ENCODE measurements around the gene MDFIC2. TPM values are rescaled to one million over a fixed set of nuclear protein-coding genes. Genes with fewer than 3 reads are reported as not detected.
"Not testable (repeated sequence)": the region's sequence is repeated elsewhere in the genome, so short reads cannot be mapped to it uniquely, and the experiment has no call there.

The MDFIC2 gene
- not detected for polyA plus RNA-seq (2013, experiment 1 of 2)
- not detected for polyA plus RNA-seq (2013, experiment 2 of 2)

DNA sequence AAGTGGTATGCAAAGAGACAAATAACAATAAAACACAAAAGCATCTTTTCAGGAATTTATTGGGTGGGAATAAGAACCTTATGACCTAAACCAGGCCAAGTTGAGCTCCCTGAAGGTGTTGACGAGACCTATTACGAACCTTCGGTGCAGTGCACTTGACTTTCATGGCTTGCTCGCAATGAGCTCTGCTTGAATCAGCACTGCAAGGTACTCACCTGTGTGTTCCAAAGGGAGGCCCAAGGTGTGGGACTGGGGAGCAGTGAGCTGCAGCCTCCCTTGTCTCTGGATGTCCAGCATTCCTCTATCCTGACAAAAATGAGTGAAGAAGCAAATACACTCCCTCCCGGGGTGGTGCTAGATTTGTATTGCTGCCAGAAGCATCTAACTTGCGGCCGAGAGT, at the start of gene MDFIC2:
MDFIC2 (minus strand) TSS at position 303 of the 400 bp plus-strand sequence. CDS start 665 bp downstream, outside the sequence.
- 90% methylated on average over 4 of the region's 7 CpGs for WGBS
- H3K4me3 ChIP-seq (ENCODE audit: low read length), result no peak within 1 kb of the TSS
- no peak within 1 kb of the TSS for H3K9ac ChIP-seq (ENCODE audit: low read depth, low read length)
- no peaks in the 10 kb centered on the region for H3K36me3 ChIP-seq (ENCODE audit: insufficient read depth, low read length)
- H3K4me1 ChIP-seq (ENCODE audit: insufficient read depth, low read length), result peaks cover 4% of the 10 kb centered on the region; the same call in 1 of the 2 replicates
- H3K27ac ChIP-seq (ENCODE audit: low read depth, low read length), result no peak within 1 kb of the TSS
- H3K27me3 ChIP-seq (ENCODE audit: insufficient read depth, low read length), result no peaks in the 10 kb centered on the region
- no peaks in the 10 kb centered on the region for H3K9me3 ChIP-seq (ENCODE audit: insufficient read depth, low read depth, low read length)

DNA sequence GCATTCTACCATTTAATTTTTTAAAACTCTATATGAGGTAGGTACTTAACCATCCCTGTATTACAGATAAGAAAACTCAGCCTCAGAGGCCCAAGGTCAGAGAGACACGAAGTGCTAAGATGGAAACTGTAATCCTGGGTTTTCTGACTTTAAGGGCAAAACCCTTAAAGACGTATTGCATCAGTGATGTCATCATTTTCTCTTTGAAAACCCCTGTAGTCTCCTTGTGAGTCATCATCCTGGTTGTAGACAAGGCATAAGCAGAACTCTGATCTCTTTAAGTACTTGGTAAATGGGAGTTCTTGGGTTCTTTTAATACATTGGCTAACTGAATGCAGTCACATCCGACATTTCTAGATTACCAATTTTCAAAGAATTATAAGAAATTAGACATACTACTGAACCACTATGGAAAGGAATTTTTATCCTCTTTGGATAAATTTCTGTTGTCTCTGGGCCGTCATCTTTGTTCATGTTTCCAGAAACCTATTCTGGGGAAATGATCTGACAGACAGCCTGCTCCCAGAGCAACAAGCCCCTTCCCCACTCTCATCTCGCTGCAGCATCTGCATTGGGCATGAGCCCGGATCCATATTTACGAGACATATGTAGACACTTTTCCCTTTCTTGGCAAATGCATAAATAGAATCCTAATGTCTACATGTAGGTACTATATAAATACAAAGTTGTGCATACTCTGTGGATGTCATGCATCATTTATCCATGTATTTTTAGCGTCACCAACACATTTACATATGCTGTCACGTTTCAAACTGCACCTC, 48.7 kb upstream of the MDFIC2 start:
- no peaks in the 10 kb centered on the region for H3K36me3 ChIP-seq (ENCODE audit: insufficient read depth, low read length)
- H3K4me1 ChIP-seq (ENCODE audit: insufficient read depth, low read length), result no peaks in the 10 kb centered on the region
- H3K27me3 ChIP-seq (ENCODE audit: insufficient read depth, low read length), result no peaks in the 10 kb centered on the region
- 89% methylated on average over 8 of the region's 9 CpGs for WGBS
- no peak overlapping the region for H3K4me3 ChIP-seq (ENCODE audit: low read length)
- no peak overlapping the region for H3K9ac ChIP-seq (ENCODE audit: low read depth, low read length)
- H3K9me3 ChIP-seq (ENCODE audit: insufficient read depth, low read depth, low read length), result no peaks in the 10 kb centered on the region
- no peak overlapping the region for H3K27ac ChIP-seq (ENCODE audit: low read depth, low read length)

DNA sequence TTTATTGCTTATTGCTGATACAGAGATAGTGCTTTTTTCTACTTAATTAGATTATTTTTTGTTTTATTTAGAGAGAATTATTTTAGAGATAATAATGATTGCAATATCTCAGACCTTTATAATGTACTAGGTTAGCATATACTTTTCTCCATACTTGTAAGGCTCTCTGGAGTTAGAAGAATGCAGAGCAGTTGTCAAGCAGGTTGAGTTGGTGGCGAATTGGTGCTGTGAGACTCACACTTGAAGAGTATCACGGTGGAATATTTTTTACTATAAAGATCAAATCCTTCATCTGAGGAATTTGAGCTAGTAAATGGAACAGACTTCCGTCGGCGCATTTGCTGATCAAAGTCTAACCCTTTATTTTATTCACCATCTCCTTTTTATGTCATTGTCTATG, 47.3 kb upstream of the MDFIC2 start:
- WGBS, result 100% methylated on average over 4 of the region's 5 CpGs
- H3K27ac ChIP-seq (ENCODE audit: low read depth, low read length), result no peak overlapping the region
- H3K4me3 ChIP-seq (ENCODE audit: low read length), result no peak overlapping the region
- no peaks in the 10 kb centered on the region for H3K9me3 ChIP-seq (ENCODE audit: insufficient read depth, low read depth, low read length)
- no peaks in the 10 kb centered on the region for H3K4me1 ChIP-seq (ENCODE audit: insufficient read depth, low read length)
- no peaks in the 10 kb centered on the region for H3K36me3 ChIP-seq (ENCODE audit: insufficient read depth, low read length)
- H3K9ac ChIP-seq (ENCODE audit: low read depth, low read length), result no peak overlapping the region
- no peaks in the 10 kb centered on the region for H3K27me3 ChIP-seq (ENCODE audit: insufficient read depth, low read length)

DNA sequence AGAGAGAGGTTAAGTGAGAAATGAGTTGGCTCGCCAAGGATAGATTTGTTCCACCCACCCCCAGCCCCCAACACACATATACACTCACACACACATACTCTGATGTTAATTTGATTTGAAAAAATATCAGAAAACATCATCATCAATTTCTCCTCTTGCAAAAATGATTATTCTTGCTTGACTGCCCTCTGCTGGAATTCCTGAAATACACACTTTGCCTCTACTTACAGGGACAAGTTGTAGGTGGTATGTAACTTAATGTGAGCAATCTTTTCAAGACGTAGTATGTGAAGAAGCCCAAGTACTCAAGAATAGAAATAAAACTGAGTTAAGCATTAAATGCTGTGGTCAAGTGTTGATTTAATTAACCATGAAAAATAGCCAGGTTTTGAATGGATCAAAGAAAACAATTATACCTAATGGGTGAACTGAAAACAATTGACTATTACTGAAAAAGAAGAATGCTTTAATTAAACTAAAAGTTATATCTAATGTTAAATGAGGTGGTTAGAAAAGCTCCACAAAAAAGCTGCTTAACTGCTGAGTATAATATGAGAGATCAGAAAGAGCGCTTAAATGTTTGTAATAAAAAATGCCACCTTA, 46.6 kb upstream of the MDFIC2 start:
- Histone ChIP-seq H3K27ac (ENCODE audit: low read depth, low read length) (no peak overlapping the region), H3K4me3 (ENCODE audit: low read length) (no peak overlapping the region), H3K9me3 (ENCODE audit: insufficient read depth, low read depth, low read length) (no peaks in the 10 kb centered on the region), H3K27me3 (ENCODE audit: insufficient read depth, low read length) (no peaks in the 10 kb centered on the region), H3K9ac (ENCODE audit: low read depth, low read length) (no peak overlapping the region), H3K4me1 (ENCODE audit: insufficient read depth, low read length) (no peaks in the 10 kb centered on the region), H3K36me3 (ENCODE audit: insufficient read depth, low read length) (no peaks in the 10 kb centered on the region)
- 92% methylated on average over 2 of the region's 3 CpGs for WGBS

DNA sequence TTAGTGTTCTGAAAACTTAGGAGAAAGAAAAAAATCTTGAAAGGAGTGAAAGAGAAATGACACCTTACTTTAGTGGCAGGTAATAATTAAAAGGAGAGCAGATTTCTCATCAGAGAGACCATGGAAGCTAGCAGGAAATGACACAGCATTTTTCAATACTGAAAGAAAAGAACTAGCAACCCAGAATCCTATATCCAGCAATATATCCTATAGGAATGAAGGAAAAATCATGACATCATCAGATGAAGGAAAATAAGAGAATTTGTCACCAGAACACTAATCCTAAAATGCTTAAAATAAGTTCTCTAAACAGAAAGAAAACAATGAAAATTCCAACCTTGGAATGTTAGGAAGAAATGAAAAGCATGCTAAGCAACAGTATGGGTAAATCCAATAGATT, 39.8 kb upstream of the MDFIC2 start:
- no peak overlapping the region for H3K4me3 ChIP-seq (ENCODE audit: low read length)
- no peaks in the 10 kb centered on the region for H3K27me3 ChIP-seq (ENCODE audit: insufficient read depth, low read length)
- H3K9me3 ChIP-seq (ENCODE audit: insufficient read depth, low read depth, low read length), result peaks cover 13% of the 10 kb centered on the region; the same call in 1 of the 2 replicates
- no peaks in the 10 kb centered on the region for H3K36me3 ChIP-seq (ENCODE audit: insufficient read depth, low read length)
- H3K9ac ChIP-seq (ENCODE audit: low read depth, low read length), result no peak overlapping the region
- no peak overlapping the region for H3K27ac ChIP-seq (ENCODE audit: low read depth, low read length)
- H3K4me1 ChIP-seq (ENCODE audit: insufficient read depth, low read length), result no peaks in the 10 kb centered on the region

DNA sequence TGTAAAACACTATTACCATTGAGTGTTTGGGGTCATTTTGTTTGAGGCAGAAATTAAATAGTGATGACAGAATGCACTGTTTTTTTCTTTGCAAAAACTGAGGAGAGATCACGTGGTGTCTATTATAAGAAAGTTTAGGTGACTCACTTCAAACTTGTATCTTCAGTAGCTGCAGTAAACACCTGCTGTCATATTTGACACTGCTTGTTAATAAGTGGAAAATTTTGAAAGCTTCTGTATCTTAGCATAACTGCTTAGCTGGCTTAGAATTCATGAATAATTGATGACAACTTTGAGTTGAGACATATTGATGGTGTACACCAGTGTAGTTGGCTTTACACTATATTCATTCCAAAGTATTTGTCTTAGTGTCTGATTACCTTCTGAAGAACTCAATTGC, 29.7 kb upstream of the MDFIC2 start:
- no peaks in the 10 kb centered on the region for H3K36me3 ChIP-seq (ENCODE audit: insufficient read depth, low read length)
- no peak overlapping the region for H3K4me3 ChIP-seq (ENCODE audit: low read length)
- WGBS, result 88% methylated on average over 1 of the region's 1 CpG
- H3K27ac ChIP-seq (ENCODE audit: low read depth, low read length), result no peak overlapping the region
- H3K9me3 ChIP-seq (ENCODE audit: insufficient read depth, low read depth, low read length), result no peaks in the 10 kb centered on the region
- no peaks in the 10 kb centered on the region for H3K27me3 ChIP-seq (ENCODE audit: insufficient read depth, low read length)
- H3K4me1 ChIP-seq (ENCODE audit: insufficient read depth, low read length), result no peaks in the 10 kb centered on the region
- H3K9ac ChIP-seq (ENCODE audit: low read depth, low read length), result no peak overlapping the region

DNA sequence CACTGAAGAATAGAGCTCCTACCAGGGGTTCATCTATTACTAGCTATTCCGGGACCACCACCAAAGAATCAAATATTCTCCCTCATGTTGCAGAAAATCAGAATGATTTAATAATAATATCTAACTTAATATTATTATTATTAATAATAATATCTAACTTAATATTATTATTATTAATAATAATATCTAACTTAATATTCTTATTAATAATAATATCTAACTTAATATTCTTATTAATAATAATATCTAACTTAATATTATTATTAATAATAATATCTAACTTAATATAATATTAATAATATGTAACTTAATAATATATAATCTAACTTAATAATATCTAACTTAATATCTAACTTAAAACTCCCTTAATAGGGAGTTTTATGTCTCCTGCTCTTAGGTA, 24.4 kb upstream of the MDFIC2 start:
- H3K27me3 ChIP-seq (ENCODE audit: insufficient read depth, low read length); H3K27ac ChIP-seq (ENCODE audit: low read depth, low read length); H3K4me3 ChIP-seq (ENCODE audit: low read length); H3K9me3 ChIP-seq (ENCODE audit: insufficient read depth, low read depth, low read length); H3K36me3 ChIP-seq (ENCODE audit: insufficient read depth, low read length); H3K4me1 ChIP-seq (ENCODE audit: insufficient read depth, low read length); H3K9ac ChIP-seq (ENCODE audit: low read depth, low read length): not testable (repeated sequence)
- WGBS, result no CpG with 5 or more reads among the region's 1 CpG

DNA sequence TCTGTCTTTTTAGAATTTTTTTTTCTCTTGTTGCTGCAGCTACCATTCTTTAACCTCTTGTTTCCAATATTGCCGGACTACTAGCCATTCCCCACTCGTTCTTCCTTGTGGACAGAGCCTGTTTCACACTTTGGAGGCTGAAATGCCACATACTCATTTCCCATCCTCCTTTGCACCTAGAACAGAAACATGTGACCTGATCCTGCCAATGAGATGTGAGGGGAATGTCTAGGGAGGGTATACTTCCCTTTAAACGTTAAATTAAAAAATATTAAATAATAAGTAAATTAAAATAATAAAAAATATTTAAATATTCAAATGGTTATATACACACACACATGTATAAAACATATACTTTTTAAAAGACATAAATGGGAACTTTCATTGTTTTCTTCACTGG, 20.6 kb upstream of the MDFIC2 start:
- H3K9ac ChIP-seq (ENCODE audit: low read depth, low read length), result no peak overlapping the region
- 96% methylated on average over 2 of the region's 3 CpGs for WGBS
- no peak overlapping the region for H3K4me3 ChIP-seq (ENCODE audit: low read length)
- H3K27me3 ChIP-seq (ENCODE audit: insufficient read depth, low read length), result no peaks in the 10 kb centered on the region
- no peaks in the 10 kb centered on the region for H3K4me1 ChIP-seq (ENCODE audit: insufficient read depth, low read length)
- no peaks in the 10 kb centered on the region for H3K36me3 ChIP-seq (ENCODE audit: insufficient read depth, low read length)
- no peak overlapping the region for H3K27ac ChIP-seq (ENCODE audit: low read depth, low read length)
- H3K9me3 ChIP-seq (ENCODE audit: insufficient read depth, low read depth, low read length), result no peaks in the 10 kb centered on the region

DNA sequence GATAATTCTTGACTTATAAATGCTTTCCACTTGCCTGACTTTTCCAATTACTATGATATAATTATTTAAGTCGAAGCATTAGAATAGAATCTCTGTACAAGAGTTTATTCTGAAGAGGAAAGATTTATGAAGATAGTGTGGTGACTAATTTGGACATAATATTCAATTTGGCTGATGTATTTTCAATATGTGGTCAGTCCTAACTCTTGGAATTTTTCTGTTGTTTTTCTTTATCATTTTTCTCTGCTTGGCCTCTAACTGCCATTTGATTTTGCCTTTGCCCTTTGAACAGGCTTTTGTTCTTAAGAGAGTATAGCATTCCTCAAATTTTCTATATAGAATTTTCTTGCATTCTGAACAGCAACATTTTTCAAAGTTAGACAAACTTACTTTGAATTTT, 2.6 kb upstream of the MDFIC2 start:
- WGBS, result 77% methylated on average over 1 of the region's 1 CpG
- H3K4me1 ChIP-seq (ENCODE audit: insufficient read depth, low read length), result peaks cover 4% of the 10 kb centered on the region; the same call in 1 of the 2 replicates
- H3K36me3 ChIP-seq (ENCODE audit: insufficient read depth, low read length), result no peaks in the 10 kb centered on the region
- no peak overlapping the region for H3K27ac ChIP-seq (ENCODE audit: low read depth, low read length)
- H3K27me3 ChIP-seq (ENCODE audit: insufficient read depth, low read length), result no peaks in the 10 kb centered on the region
- no peak overlapping the region for H3K4me3 ChIP-seq (ENCODE audit: low read length)
- no peaks in the 10 kb centered on the region for H3K9me3 ChIP-seq (ENCODE audit: insufficient read depth, low read depth, low read length)
- H3K9ac ChIP-seq (ENCODE audit: low read depth, low read length), result no peak overlapping the region

DNA sequence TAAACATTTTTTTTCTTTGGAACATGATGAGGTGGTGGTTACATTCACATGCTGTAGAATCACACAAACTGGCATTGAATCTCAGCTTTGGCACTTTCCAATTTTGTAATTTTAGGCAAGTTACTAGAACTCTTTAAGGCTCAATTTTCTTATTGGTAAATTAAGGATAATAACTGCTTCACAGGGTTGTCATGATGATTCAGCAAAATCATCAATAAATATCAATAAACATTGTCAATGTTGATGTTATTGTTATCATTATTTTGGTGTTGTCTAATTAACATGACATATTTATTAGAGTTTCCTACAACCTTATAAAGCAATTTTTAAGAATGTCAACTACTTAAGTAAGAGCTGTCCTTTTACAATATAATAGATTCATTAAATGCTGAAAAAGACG, 1.6 kb downstream of the MDFIC2 start:
- H3K9me3 ChIP-seq (ENCODE audit: insufficient read depth, low read depth, low read length), result no peaks in the 10 kb centered on the region
- H3K9ac ChIP-seq (ENCODE audit: low read depth, low read length), result no peak overlapping the region
- peaks cover 4% of the 10 kb centered on the region; the same call in 1 of the 2 replicates for H3K4me1 ChIP-seq (ENCODE audit: insufficient read depth, low read length)
- whole genome bisulfite sequencing, result no CpG with 5 or more reads among the region's 1 CpG
- no peaks in the 10 kb centered on the region for H3K36me3 ChIP-seq (ENCODE audit: insufficient read depth, low read length)
- H3K4me3 ChIP-seq (ENCODE audit: low read length), result no peak overlapping the region
- H3K27ac ChIP-seq (ENCODE audit: low read depth, low read length), result no peak overlapping the region
- no peaks in the 10 kb centered on the region for H3K27me3 ChIP-seq (ENCODE audit: insufficient read depth, low read length)

DNA sequence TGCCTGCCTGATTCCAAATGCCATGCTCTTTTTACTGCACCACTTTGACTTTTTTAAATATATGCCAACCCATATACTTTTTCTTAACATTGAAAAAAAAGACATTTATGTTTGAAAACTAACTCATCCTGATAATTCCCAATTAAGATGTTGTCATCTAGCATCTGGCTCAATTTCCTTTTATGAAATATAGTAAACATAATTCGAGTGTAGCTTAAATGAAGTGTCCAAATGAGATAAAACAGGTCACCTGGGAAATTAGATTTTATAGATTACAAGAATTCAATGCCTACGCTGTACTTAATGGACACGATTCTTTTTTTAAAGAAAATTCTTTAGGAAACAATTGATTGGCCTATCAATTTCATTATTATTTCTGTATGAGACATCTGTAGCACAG, 2.8 kb downstream of the MDFIC2 start:
- Histone ChIP-seq H3K27ac (ENCODE audit: low read depth, low read length) (no peak overlapping the region), H3K9ac (ENCODE audit: low read depth, low read length) (no peak overlapping the region), H3K4me3 (ENCODE audit: low read length) (no peak overlapping the region), H3K36me3 (ENCODE audit: insufficient read depth, low read length) (no peaks in the 10 kb centered on the region), H3K27me3 (ENCODE audit: insufficient read depth, low read length) (no peaks in the 10 kb centered on the region), H3K9me3 (ENCODE audit: insufficient read depth, low read depth, low read length) (no peaks in the 10 kb centered on the region), H3K4me1 (ENCODE audit: insufficient read depth, low read length) (peaks cover 4% of the 10 kb centered on the region; the same call in 1 of the 2 replicates)
- WGBS, result 50% methylated on average over 2 of the region's 3 CpGs
